ENCODE data around the gene MRPS16. TPM values are rescaled to one million over a fixed set of nuclear protein-coding genes. Genes with fewer than 3 reads are reported as not detected.
A peak's percentile ranks its signal among the peaks of the same experiment; 100 is the strongest.

Gene MRPS16
- total and polyA plus RNA-seq, 2 of the 13 experiments (the other 11 are each of a cell fraction or from before 2014, with no cell fraction given): 70.1 to 135 TPM

DNA sequence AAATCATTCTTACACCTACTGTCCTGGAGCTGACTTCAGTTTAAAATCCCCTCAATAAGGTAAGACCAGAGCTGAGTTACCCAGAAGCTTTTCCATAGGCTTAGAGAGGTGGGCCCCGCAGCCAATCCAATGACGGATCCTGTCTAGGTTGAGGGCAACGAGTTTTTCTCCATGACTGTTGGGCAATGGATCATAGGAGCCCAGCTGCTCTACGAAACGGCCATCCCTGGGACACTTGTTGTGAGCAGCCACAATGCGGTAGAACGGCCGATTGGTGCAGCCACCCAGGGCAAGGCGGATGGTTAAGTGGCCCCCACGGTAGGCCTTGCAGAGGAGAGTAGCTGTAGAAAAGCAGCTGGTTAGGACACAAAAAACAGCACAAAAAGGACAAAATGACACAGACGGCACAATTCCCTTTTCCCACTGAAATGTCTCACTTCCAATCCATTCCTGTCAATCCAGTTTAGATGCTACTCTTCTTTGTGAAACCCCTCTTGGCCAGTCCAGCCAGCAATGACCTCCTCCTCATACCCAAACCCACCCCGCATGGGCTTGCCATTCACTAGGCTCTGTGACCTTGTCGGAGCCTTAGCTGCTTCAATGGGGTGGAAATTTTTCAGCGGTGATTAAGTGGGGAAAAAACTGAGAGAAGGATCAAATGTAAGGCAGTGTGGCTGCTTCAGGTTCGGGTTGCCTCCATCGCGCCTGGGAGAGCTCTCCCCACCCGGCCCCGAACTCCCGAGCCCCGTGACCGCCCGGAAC lies 580 bp downstream of the MRPS16 start (continued):
- TF ChIP-seq NAIF1 (CRISPR knock-in tag; IDR thresholded peaks at IDR 0.05; ENCODE audit: borderline replicate concordance) (0 out of 2 replicates have a peak, but pooled peaks have one; percentile 4), GATAD1 (CRISPR knock-in tag; IDR thresholded peaks at IDR 0.05) (no peak), ZNF569 (CRISPR knock-in tag; IDR thresholded peaks at IDR 0.05; ENCODE audit: borderline replicate concordance) (no peak), ZNF101 (CRISPR knock-in tag; IDR thresholded peaks at IDR 0.05; ENCODE audit: borderline replicate concordance, low read depth) (no peak), NR2F1 (CRISPR knock-in tag; IDR thresholded peaks at IDR 0.05) (no peak), ZNF512 (CRISPR knock-in tag; IDR thresholded peaks at IDR 0.05) (no peak), SRF (IDR thresholded peaks at IDR 0.05; ENCODE audit: low read depth, low read length) (no peak), ATF1 (CRISPR knock-in tag; IDR thresholded peaks at IDR 0.05) (no peak), KAT2B (IDR thresholded peaks at IDR 0.05; ENCODE audit: borderline replicate concordance, low read depth, low read length) (no peak), ZFX (CRISPR knock-in tag; IDR thresholded peaks at IDR 0.05; ENCODE audit: low read depth) (no peak), ARID3A (IDR thresholded peaks at IDR 0.05; ENCODE audit: low read depth, low read length) (no peak), ZNF557 (CRISPR knock-in tag; IDR thresholded peaks at IDR 0.05) (no peak), ZNF501 (CRISPR knock-in tag; IDR thresholded peaks at IDR 0.05) (no peak), ZBTB8A (CRISPR knock-in tag; IDR thresholded peaks at IDR 0.05; ENCODE audit: borderline replicate concordance, low read depth) (peak; percentile 78; the same call in 1 of the 2 replicates), TCF7L2 (IDR thresholded peaks at IDR 0.05; ENCODE audit: low read depth, low read length) (no peak), BHLHE40 (IDR thresholded peaks at IDR 0.05; ENCODE audit: low read length) (no peak), ZNF253 (CRISPR knock-in tag; IDR thresholded peaks at IDR 0.05; ENCODE audit: borderline replicate concordance) (no peak), ZGPAT (CRISPR knock-in tag; IDR thresholded peaks at IDR 0.05) (no peak)
- TF ChIP-seq, protein P1, sequence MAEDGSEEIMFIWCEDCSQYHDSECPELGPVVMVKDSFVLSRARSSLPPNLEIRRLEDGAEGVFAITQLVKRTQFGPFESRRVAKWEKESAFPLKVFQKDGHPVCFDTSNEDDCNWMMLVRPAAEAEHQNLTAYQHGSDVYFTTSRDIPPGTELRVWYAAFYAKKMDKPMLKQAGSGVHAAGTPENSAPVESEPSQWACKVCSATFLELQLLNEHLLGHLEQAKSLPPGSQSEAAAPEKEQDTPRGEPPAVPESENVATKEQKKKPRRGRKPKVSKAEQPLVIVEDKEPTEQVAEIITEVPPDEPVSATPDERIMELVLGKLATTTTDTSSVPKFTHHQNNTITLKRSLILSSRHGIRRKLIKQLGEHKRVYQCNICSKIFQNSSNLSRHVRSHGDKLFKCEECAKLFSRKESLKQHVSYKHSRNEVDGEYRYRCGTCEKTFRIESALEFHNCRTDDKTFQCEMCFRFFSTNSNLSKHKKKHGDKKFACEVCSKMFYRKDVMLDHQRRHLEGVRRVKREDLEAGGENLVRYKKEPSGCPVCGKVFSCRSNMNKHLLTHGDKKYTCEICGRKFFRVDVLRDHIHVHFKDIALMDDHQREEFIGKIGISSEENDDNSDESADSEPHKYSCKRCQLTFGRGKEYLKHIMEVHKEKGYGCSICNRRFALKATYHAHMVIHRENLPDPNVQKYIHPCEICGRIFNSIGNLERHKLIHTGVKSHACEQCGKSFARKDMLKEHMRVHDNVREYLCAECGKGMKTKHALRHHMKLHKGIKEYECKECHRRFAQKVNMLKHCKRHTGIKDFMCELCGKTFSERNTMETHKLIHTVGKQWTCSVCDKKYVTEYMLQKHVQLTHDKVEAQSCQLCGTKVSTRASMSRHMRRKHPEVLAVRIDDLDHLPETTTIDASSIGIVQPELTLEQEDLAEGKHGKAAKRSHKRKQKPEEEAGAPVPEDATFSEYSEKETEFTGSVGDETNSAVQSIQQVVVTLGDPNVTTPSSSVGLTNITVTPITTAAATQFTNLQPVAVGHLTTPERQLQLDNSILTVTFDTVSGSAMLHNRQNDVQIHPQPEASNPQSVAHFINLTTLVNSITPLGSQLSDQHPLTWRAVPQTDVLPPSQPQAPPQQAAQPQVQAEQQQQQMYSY (CRISPR knock-in tag; IDR thresholded peaks at IDR 0.05): no peak
- TF ChIP-seq, protein P2, sequence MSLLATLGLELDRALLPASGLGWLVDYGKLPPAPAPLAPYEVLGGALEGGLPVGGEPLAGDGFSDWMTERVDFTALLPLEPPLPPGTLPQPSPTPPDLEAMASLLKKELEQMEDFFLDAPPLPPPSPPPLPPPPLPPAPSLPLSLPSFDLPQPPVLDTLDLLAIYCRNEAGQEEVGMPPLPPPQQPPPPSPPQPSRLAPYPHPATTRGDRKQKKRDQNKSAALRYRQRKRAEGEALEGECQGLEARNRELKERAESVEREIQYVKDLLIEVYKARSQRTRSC (CRISPR knock-in tag; IDR thresholded peaks at IDR 0.05; ENCODE audit: low read depth): no peak
